Measurements from ENCODE around the gene TBC1D14. TPM values are rescaled to one million over a fixed set of nuclear protein-coding genes. Genes with fewer than 3 reads are reported as not detected.

Gene TBC1D14
- polyA plus RNA-seq, 1 of the 3 experiments (the other 2 are of a cell fraction): 39.5 TPM

DNA sequence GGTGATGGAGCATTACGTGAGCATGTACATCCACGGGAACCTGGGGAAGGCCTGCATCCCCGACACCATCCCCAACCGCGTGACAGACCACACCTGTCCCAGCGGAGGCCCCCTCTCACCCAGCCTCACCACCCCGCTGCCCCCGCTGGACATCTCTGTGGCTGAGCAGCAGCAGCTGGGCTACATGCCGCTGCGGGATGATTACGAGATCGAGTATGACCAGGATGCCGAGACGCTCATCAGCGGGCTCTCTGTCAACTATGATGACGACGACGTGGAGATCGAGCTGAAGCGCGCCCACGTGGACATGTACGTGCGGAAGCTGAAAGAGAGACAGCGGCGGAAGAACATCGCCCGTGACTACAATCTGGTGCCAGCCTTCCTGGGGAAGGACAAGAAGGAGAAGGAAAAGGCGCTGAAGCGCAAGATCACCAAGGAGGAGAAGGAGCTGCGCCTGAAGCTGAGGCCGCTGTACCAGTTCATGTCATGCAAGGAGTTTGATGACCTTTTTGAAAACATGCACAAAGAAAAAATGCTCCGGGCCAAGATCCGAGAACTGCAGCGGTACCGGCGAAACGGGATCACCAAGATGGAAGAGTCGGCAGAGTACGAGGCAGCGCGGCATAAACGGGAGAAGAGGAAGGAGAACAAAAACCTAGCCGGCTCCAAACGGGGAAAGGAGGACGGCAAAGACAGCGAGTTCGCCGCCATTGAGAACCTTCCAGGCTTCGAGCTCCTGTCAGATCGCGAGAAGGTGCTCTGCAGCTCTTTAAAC is 144.7 kb downstream of the TBC1D14 start:
- H3K4me2 ChIP-seq: no peak overlapping the region
- no peaks in the 10 kb centered on the region for H3K27me3 ChIP-seq (ENCODE audit: insufficient read depth)
- POLR2A ChIA-PET: no interaction called here
- no peak overlapping the region for H3K4me3 ChIP-seq (ENCODE audit: low read depth in 2 of 2, low read length in 1 of 2)
- H3K9me2 ChIP-seq: no peaks in the 10 kb centered on the region
- H3K27ac ChIP-seq (ENCODE audit: low read depth in 2 of 2, low read length in 1 of 2): peak overlapping the region in 1 of 2 experiments; percentile 38; a peak in 2 of 4 replicates
- H3K4me1 ChIP-seq (ENCODE audit: control insufficient read depth in 1 of 2, insufficient read depth in 2 of 2, low read depth in 1 of 2, low read length in 1 of 2): peaks cover 0 to 4% of the 10 kb centered on the region in 2 experiments; a peak in 1 of 4 replicates
- peaks cover 20% of the 10 kb centered on the region for H3F3A ChIP-seq (replicated peaks; ENCODE audit: insufficient read depth)
- WGBS (ENCODE audit: low lambda C conversion rate): 96% methylated on average over 44 of the region's 52 CpGs
- peaks cover 24 to 46% of the 10 kb centered on the region in 2 experiments for H3K36me3 ChIP-seq (replicated peaks in 1 of 2; ENCODE audit: control insufficient read depth in 1 of 2, insufficient read depth in 2 of 2, low read length in 1 of 2)
- H4K20me1 ChIP-seq (ENCODE audit: insufficient read depth): peaks cover 6% of the 10 kb centered on the region; the same call in 1 of the 2 replicates
- peaks cover 57% of the 10 kb centered on the region; the same call in 1 of the 2 replicates for H3K79me2 ChIP-seq (ENCODE audit: insufficient read depth)
- no peak for DNase-seq
- no peaks in the 10 kb centered on the region for H3K9me3 ChIP-seq
- no peak overlapping the region for H2AFZ ChIP-seq (ENCODE audit: low read depth)
- CTCF ChIA-PET: interaction anchor here (1.1 to 1.9 kb wide), 4 partner anchors 9 to 242 kb away, joined by 3 to 7 read pairs (median 6); partner anchors contain the start of gene TADA2B
- H3K9ac ChIP-seq: no peak overlapping the region
- TF ChIP-seq TEAD4 (IDR thresholded peaks at IDR 0.05; ENCODE audit: borderline replicate concordance, insufficient read depth): no peak
- TF ChIP-seq, protein P1, sequence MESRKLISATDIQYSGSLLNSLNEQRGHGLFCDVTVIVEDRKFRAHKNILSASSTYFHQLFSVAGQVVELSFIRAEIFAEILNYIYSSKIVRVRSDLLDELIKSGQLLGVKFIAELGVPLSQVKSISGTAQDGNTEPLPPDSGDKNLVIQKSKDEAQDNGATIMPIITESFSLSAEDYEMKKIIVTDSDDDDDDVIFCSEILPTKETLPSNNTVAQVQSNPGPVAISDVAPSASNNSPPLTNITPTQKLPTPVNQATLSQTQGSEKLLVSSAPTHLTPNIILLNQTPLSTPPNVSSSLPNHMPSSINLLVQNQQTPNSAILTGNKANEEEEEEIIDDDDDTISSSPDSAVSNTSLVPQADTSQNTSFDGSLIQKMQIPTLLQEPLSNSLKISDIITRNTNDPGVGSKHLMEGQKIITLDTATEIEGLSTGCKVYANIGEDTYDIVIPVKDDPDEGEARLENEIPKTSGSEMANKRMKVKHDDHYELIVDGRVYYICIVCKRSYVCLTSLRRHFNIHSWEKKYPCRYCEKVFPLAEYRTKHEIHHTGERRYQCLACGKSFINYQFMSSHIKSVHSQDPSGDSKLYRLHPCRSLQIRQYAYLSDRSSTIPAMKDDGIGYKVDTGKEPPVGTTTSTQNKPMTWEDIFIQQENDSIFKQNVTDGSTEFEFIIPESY (IDR thresholded peaks at IDR 0.05; ENCODE audit: borderline replicate concordance, low read depth): no peak
- TF ChIP-seq RCOR1 (IDR thresholded peaks at IDR 0.05; ENCODE audit: low read length): no peak
- TF ChIP-seq NRF1 (IDR thresholded peaks at IDR 0.05; ENCODE audit: low read depth, low read length): no peak
- TF ChIP-seq RFX5 (IDR thresholded peaks at IDR 0.05; ENCODE audit: low read length): no peak
- TF ChIP-seq, protein P2, sequence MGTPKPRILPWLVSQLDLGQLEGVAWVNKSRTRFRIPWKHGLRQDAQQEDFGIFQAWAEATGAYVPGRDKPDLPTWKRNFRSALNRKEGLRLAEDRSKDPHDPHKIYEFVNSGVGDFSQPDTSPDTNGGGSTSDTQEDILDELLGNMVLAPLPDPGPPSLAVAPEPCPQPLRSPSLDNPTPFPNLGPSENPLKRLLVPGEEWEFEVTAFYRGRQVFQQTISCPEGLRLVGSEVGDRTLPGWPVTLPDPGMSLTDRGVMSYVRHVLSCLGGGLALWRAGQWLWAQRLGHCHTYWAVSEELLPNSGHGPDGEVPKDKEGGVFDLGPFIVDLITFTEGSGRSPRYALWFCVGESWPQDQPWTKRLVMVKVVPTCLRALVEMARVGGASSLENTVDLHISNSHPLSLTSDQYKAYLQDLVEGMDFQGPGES (IDR thresholded peaks at IDR 0.05; ENCODE audit: low read depth, low read length): no peak
- no peak for TF ChIP-seq EP300 (IDR thresholded peaks at IDR 0.05; ENCODE audit: borderline replicate concordance in 1 of 2, low read depth in 1 of 2, low read length in 1 of 2)
- TF ChIP-seq FOXM1 (IDR thresholded peaks at IDR 0.05; ENCODE audit: low read depth): no peak
- TF ChIP-seq FOXJ3 (CRISPR knock-in tag; IDR thresholded peaks at IDR 0.05): no peak
- TF ChIP-seq SMC3 (IDR thresholded peaks at IDR 0.05; ENCODE audit: low read depth, low read length): no peak
- TF ChIP-seq SIN3A (IDR thresholded peaks at IDR 0.05; ENCODE audit: borderline replicate concordance, low read depth, low read length): no peak
- no peak for TF ChIP-seq GATA2 (CRISPR knock-in tag; IDR thresholded peaks at IDR 0.05)
- TF ChIP-seq, protein P3, sequence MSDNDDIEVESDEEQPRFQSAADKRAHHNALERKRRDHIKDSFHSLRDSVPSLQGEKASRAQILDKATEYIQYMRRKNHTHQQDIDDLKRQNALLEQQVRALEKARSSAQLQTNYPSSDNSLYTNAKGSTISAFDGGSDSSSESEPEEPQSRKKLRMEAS (IDR thresholded peaks at IDR 0.05; ENCODE audit: low read depth): no peak
